Activated CD8-positive, alpha-beta memory T cell treated with anti-CD3 and anti-CD28 coated beads, Interleukin-2, amount 50 U/mL, for 48 hours (primary cell): ENCODE data around the gene BAZ2A.

ENCODE experiments used
- DNase-seq: peaks from one replicate; pipeline ENCODE4 v3.0.0-alpha.2; 2020

BAZ2A gene

DNA sequence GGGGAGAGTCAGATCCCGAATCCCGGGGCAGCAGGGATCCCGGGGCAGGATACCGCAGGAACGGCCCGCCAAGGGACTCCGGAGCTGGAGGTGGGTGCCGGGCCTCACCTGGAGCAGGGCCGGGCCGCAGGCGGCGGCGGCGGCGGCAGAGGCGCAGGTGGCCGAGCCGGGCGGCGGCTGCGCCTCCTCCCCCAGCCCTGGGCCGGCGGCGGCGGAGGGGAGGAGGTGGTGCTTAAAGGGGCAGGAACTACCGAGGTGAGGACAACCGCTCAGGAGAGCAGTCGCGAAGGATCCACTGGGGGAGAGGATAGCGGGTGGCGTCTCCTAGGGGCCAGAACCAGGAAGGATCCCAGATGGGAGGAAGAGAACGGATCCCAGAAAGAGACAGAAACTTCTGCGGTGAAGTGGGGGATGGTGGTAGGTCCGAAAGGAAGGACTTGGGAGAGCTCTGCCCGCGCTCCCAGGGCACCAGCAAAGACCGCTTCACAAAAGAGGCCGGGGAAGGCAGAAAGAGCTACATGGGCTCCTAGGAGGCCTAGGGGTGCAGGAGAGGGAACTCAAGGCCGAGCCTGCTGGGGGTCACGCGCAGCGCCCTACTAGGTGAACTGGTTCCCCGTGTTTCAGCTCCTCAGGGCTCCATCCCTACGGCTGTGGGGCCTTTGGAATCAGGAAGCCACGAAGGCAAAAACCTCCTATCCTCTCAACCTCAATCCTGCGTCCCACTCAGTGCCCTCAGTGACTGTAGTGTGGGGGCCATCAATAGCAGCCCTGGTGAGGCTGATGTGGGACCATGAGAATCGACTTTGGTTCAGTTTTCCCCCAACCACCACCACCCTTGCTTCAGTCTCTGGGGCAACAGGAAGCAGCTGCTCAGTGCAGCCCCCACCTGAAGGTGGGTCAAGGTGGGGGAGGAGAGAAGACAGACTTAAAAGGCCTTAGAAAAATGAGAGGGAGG lies 5.0 kb upstream of the BAZ2A start:
- DNase-seq = peak; percentile 85

DNA sequence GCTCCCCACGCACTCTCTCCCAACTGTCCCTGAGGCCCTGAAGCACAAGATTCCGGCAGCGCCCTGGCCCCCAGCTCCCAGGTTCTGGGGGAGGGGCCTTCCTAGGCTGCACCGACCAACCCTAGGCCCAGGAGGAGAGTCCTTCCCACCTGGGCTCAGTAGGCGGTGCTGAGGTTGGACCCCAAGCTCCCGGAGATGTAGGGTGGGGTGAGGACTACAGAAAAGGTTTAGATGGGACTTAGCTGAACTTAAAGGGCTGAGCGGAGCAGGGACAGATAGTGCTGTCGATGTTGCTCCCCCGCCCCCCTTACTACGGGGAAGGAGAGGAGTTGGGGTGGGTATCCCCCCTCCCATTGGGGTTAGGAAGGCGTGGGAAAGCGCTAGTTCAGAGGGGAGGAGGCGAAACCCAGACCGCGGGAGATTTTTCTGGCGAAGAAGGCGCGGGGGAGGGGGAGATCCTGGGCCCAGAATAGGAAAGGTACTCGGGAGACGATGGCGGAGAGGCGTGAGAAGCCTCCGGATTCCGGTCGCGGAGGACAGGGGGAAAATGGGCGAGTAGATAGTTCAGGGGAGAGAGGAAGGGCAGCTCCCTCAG lies 4.2 kb upstream of the BAZ2A start:
- no peak for DNase-seq

DNA sequence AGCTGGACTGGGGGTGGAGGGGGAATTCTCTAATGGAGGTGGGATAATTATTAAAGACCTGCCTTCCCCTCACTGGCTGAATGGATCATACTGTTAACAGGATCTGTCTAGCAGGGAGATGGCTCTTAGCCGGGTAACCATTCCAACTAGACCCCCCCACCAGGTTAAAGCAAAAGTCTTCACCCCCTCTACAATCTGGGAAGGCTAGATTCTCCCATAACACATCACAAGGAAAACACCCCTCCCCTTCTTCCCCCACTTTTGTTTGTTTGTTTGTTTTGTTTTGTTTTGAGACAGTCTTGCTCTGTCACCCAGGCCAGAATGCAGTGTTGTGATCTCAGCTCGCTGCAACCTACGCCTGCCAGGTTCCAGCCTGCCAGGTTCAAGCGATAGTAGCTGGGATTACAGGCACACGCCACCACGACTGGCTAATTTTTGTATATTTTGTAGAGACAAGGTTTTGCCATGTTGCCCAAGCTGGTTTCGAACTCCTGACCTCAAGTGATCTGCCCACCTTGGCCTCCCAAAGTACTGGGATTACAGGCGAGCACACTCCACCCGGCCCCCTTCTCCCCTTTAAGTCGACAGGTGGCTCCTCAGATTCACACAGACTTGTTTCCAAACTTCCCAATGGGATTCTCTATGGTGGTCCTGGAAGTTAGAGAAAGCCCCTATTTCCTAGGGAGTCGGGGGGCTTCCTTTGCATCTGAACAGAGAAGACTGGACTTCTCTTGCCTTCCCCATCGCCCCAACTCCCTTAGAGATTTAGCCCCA lies 3.5 kb upstream of the BAZ2A start:
- no peak for DNase-seq

DNA sequence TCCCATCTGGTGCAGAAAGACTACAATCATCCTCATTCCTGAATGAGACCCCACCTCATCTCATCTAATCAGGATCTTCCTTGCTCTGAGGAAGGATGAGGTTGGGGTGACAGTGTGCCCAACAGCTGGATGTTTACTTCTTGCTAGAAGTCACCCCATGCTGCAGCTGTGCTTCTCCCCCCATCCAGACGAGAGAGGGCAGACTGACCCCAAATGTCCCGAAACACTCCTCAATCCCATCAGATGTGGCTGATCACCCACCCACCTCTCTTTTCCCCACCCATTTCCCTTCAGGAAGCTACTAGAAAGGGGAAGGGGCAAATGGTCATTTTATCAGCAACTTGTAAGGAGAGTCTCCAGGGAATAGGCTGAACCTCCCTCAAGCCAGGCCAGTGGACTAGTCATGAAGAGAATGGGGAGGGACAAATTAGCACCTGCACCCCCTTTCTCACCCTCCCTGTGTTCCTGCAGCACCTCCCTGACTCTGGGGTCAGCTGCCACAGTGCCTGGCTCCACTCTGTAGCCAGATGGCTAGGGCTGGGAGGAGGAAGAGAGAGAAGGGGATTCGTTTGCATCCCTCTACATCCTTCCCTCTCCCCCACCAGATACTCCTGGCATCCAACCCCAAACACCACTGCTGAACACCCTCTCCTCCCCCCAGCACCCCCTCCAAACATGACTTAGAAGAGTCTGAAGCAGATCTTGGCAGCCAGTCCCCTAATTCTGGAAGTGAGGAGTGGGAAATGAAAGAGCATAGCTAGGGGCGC lies 2.8 kb upstream of the BAZ2A start:
- DNase-seq = no peak

DNA sequence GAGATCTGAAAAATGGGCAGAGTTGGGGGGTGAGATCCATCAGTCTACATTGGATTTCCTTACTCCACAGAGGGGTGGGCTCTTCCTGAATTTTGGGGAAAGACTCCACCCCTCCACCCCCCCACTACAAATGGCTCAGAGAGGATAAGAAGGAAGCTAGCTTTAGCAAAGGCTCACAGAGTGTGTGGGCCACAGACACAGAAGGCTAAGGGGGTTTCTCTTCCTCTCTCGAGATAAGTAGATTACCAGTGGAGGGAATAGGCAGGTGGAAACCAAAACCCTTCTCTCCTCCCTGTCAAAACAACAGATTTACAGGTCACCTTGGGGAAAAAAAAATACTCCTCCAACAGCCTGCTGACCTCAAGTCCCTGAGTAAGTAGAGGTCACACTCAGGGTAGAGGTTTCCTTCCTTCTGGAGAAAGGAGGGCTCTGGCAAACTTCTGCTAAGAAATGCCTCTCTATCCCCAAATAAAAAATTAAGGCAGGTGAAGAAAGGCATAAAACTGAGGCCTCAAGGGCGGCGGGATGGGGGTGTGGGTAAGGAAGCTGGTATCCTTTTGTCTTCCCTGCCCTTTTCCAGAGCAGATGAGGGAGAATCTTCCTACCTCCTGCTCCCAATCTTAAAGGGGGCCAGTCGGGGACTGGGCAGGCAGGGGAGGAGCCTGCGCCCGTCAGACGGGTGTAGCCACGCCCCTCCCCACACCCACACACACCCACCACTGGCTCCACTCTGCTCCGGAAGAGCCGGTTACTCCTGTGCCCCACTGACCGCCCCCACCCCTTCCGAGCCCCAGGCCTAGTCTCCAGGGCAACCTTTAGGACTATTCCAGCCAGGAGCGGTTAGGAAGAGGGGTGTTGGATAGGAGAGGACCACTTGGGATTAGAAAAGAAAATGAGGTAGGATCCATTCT lies 1.9 kb upstream of the BAZ2A start:
- DNase-seq = peak; percentile 76

DNA sequence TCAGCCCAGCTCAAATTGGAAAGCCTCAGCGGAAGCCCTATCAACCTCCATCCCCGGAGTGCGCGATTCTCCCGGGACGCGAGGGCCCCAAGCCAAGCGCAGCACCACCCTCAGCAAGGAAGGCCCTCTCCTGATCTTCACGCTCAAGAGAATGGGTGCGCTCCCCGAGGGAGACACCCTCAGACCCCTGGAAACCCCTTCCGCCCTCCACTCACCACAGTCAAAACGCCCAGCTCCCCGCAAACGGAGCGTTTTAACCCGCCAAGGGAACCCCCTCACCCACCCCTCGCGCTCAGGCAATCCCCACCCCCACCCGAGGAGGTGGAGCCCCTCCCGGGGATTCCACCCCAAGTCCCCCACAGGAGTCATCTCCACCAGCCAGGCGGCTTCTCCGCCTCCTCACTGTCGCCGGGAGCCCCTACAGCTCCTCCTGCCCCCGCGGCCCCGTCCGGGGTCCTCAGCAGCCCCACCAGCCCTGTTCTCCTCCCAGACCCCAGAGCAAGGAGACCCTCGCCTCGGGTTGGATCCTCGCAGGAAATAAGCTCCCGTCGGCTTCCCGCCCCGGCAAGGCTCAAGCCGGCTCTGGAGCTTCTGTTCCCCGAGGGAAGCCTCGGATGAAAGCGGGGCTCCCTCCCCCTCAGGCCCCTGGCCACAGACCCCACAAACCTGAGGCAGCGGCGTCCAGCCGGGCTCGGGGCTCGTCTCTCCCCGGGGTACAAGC lies 507 bp downstream of the BAZ2A start:
- DNase-seq = peak; percentile 72

DNA sequence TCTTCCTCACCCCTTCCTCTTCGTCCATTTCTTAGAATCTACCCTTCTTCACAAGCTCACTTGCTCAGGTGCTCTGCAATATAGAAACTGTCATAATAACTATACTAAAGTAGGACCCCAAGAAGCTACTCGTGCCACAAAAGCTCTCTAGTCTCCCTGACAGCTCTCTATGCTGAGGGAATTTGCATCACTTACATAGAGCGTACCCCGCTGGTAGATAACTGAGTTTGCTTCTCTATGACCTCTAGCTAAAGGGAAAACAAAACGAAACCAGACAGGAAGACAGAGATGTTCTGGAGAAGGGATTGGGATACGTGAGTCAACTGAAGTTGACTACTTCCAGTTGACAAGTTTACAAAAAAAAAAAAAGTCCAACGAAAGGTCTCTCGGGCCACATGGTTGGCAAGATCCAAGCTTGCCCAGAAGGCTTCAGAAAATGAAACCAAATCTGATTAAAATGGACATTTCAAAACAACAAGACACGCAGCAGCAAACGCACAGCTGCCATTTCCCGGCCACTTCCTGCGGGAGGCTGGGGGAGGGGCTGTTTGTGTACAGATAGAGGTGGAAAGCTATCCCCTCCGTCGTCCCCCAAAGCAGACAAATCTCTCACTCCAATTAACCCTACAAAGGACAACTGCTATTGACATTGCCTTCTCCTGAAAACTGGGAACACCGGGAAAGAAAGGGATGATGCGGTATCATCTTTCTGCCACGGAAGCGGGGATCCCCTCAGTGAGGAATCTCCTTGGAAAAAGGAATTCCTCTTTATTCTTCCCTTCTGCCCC lies 1.3 kb downstream of the BAZ2A start:
- peak; percentile 78 for DNase-seq

DNA sequence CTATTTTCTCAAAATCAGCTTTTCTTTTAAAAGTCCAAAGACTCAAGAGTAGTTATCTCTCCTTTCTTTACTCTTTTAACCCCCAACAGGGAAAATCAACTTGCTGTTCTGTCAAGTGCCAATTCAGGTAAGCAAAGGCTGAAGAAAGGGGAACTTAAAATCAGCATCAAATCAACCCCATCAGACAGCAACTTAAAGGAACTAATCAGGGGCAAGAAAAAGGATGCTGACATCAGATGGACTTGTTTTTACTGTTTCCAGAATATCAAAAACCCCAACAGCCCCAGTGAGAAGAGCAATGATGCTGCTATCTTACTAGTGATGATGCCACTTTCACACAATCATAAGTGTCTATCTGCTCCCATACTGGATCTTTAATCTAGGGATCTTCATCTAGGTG lies 3.4 kb downstream of the BAZ2A start:
- DNase-seq = no peak

DNA sequence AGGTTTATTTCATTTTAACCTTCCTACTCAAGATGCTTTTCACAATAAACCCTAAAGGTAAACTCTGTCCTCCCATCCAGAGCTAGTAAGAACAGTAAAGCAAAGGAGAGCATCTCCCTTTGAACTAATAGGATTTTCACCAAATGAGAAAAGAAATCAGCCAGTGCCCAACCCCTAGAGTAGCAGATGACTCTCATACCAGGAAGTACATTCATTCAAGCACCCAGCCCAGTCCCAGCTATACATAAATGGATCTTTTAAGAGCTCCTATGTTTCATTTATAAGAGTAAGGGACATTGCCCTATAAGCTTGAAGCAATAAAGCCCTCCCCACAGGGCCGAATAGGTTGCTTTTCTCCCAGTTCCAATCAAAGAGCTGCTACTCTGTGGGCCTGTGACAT lies 7.6 kb downstream of the BAZ2A start:
- no peak for DNase-seq

DNA sequence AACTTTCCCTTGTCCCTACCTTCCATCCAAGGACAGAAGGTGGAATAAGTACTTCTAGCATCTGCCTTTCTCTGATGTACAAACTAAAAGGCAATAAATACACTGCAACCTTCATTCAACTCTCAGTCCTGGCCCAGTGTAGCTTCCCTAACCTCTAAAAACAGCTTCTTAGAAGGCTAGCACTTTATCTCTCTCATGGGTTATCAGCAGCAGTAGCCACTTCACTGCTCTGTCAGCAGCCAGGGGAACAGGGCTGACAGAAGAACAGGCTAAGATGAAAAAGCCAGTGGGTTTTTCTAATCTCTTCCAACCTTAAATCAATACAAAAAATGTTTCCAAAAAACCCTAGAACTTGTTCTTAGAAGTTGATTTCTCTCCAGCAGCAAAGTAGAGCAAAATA lies 13.2 kb downstream of the BAZ2A start:
- DNase-seq = no peak

DNA sequence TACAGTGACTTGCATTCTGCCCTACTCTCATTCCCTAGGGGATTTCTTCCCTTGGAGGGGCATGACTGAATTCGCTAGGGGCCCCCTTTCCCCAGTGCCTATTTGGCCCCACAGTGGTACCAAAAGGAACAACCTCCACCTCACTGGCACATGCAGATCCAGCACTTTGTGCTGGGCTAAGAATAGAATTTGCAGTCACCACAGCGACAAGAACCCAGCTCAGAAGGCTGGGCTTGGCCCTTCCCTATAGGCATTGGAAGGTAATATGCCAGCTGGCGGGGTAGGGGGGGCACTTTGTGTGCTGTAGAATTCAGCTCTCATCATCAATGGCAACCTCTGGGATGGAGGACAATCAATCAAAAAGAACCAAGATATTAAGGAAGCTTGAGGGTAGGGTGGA lies 13.9 kb downstream of the BAZ2A start:
- no peak for DNase-seq

DNA sequence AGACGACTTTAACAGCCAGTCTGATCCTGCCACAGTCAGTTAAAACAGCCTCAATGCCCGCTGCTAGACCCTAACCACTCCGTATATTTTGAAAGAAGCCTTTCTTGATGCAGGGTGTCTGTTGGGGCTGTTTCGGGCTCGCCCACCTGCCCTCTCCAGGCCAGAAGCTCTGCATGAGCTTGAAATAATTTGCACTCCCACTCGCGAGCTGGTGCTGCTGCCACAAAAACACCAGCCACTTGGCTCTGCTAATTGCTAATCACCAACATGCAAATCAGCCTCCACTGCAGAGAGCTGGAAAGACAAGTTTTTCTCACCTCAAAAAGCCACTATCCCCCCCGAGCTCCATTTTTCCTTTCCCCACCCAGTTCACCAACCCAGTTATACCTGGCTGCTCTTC lies 15.5 kb downstream of the BAZ2A start:
- DNase-seq = no peak

DNA sequence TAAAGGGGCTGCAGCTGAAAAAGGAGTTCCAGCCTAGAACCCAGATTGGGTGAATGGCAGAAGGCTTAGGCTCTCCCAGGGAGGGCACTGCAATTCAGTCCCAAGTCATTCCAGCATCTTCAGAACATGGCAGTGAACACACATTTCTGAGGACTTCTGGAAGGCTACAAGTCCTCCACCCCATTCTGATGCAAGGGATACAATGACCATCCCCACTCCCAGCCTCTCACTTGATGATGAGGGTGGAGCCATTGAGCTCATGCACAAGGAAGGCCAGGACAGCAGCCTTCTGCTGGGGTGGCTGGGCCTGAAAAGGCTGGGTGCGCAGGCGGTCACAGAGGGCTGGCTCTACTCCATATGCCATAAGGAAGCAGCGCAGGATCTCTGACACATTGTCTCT lies 25.8 kb downstream of the BAZ2A start:
- no peak for DNase-seq

DNA sequence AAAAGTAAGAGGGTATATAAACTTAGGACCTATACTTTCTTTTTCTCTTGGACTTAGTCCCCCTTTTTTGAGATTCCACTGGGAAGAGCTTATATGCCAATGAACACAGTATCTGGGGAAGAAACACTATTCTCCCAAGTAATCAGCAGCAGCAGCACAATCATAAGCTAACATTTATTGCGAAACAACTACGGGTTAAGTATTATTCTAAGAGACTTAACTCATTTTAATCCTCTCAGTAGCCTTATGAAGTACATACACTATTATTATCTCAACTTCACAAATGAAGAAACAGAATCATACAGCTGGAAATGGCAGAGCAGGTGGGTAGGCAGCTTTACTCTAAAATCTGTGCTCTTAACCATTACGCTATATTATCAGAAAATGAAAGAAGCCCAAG lies 27.9 kb downstream of the BAZ2A start:
- no peak for DNase-seq

DNA sequence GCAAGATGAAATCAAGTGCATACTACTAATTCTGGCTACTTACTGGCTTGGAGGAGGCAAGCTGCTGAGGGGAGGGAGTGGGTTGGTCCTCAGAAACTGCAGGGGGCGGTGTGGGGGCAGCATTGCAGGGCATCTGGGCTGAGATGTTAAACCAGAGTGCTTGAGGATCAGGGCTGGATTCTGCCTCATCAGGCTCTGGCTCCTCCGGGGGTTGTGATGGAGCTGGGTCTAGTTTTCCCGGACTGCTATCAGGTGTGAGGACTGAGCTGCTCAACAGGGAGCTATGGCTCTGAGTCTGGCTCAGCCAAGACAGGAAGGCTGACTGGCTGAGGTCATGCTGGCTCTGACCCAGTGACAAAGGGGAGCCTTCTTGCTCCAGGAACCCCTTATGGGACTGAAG lies 28.6 kb downstream of the BAZ2A start:
- no peak for DNase-seq

DNA sequence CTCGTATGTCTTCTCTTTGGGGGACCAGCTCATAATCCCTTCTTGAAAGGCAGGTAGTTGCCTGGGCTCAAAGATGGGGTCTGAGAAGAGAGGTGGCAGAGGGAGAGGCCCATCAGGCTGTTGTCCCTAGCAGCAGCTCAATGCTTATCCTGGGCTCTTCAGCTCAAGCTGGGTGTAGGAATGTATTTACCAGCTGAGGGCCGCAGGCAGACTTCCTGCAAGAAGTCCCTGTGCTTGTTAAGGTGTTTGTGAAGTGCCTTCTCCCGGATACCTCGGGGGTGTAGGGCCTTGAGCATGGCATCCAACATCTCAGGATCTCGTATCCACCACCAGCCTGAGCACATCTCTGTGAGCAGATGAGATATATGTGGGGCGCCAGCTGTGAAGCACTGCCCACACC lies 29.4 kb downstream of the BAZ2A start:
- no peak for DNase-seq

DNA sequence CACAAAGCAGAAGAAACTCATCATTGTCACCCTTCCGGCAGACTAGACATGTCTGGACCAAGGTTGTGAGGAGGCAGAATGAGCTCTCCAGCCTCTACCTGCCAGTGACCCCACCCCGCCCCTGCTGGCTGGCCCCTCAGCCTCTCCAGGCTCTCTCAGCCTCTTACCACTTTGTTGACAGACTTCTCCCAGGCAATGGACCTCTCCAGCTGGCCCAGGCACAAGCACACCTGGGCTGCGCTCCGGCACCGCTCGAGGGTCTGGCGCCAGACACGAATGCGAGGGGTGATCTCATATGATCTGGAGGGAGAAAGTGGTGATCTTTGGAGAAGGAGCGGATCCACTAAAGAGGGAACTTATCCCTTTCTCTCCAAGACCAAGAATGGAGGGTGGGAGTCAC lies 30.3 kb downstream of the BAZ2A start:
- DNase-seq = no peak

DNA sequence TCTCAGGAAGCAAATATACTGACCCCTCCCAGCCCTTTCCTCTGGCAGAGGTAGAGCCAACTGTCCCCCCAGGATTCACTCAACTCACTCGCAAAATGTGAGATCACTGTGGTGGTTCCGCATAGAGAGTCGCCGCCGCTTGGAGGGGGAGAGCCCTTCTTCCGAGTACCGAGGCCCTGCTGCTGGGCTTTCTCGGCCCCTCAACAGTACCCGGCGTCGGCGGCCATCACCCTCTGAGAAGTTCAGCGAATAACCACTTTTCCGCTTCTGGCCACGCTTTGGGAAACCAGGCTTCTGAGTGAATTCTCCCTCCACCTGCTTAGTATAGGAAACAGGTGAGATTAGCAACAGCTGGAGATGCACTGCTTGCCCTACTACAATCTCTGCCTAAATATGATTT lies 31.1 kb downstream of the BAZ2A start:
- DNase-seq = no peak

DNA sequence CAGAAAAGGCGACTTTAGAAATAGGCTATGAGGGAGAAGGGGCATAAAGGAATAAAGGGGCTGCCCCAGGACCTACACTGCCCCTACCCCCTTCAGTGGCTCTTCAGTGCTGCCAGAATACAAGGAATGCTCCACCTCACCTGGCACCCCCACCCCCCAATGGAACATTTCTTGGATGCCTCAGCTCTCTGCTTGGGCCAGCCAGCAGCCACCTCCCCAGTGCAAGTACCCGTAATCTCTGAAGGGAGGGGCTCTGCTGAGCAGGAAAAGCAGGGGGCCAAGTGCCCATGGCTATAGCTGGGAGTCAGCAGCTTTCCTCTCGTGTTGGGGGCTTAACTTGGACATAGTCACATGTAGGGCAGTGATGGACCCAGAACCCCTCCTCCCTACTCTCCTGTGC lies 33.3 kb downstream of the BAZ2A start:
- no peak for DNase-seq

DNA sequence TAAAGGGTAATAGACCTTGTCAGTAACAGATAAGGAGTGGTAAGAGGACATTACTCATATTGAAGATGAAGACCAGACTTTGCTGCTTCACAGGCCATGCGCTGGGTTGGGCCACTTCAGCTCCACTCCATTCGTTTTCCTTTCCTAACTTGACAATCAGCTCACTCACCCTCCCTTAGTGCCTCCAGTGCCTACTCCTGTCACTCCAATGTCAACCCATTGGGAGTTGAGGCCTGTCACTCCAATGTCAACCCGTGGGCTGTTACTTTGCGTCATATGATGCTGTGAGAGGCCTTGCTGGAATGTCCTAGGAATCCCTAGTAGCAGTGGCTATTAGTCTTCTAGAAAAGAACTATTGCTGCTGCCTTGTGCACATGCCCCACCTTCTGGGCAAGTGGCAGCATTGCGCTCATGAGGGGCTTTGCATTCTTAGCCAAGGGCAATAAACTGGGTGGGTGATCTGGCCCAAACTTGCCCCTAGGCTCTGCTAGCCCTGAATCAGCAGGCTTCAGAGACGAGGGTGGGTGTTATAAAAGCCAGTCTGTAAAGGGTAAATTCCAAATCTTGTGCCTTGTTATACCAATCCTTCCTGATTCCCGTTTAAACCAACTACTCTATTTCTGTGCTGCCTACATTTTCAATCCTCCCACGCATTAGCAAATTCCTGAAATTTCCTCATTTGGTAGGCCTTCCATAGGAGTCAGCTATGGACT lies 36.1 kb downstream of the BAZ2A start:
- peak; percentile 74 for DNase-seq
